Nucleus accumbens (tissue), 56 donors: ENCODE measurements around the gene ABCB8.
A peak's percentile ranks its signal among the peaks of the same experiment; 100 is the strongest.

Experiments used
- DNase-seq, 56 donors: peaks; one replicate each; lab custom pipeline; 2025; lab: John Stamatoyannopoulos, UW

ABCB8 gene

GRCh38 chr7:151053096-151053495, 24.8 kb downstream of the ABCB8 start:
- DNase-seq: no peak

GRCh38 chr7:151053751-151054150, 25.5 kb downstream of the ABCB8 start:
- DNase-seq: no peak

GRCh38 chr7:151056283-151056665, 28.0 kb downstream of the ABCB8 start:
- DNase-seq: no peak

- DNase-seq: peak in 7 of 56 donors; percentile 13 to 48 (median 23)
Observed at GRCh38 chr7:151056666-151057505, 28.6 kb downstream of the ABCB8 start.

GRCh38 chr7:151057506-151057988, 29.3 kb downstream of the ABCB8 start, which contains the start of gene CDK5:
TSS of gene CDK5 (minus strand) at chr7:151057897. CDS start at chr7:151057848, 49 bp downstream.
- DNase-seq: no peak

- peak; percentile 81 to 100 (median 99) for DNase-seq
Observed at GRCh38 chr7:151057989-151058780, 29.9 kb downstream of the ABCB8 start.

- peak in 7 of 56 donors; percentile 40 to 75 (median 60) for DNase-seq
Observed at GRCh38 chr7:151058781-151059366, 30.6 kb downstream of the ABCB8 start.

GRCh38 chr7:151059367-151060112, 31.3 kb downstream of the ABCB8 start, which contains the start of gene SLC4A2:
TSS of gene SLC4A2 (plus strand) at chr7:151059589. CDS start at chr7:151061988, 2,399 bp downstream.
- DNase-seq: peak in 55 of 56 donors; percentile 38 to 93 (median 81)

GRCh38 chr7:151060113-151060415, 31.8 kb downstream of the ABCB8 start:
- peak in 3 of 56 donors; percentile 34 to 55 (median 45) for DNase-seq

GRCh38 chr7:151060416-151061212, 32.4 kb downstream of the ABCB8 start:
- peak in 31 of 56 donors; percentile 21 to 59 (median 41) for DNase-seq

- no peak for DNase-seq
Observed at GRCh38 chr7:151061213-151062110, 33.2 kb downstream of the ABCB8 start.

- no peak for DNase-seq
Observed at GRCh38 chr7:151062111-151062398, 33.8 kb downstream of the ABCB8 start.

GRCh38 chr7:151062399-151063211, 34.4 kb downstream of the ABCB8 start:
- DNase-seq: peak in 1 of 56 donors; percentile 26

- no peak for DNase-seq
Observed at GRCh38 chr7:151063212-151063561, 34.9 kb downstream of the ABCB8 start.

GRCh38 chr7:151064454-151064853, 36.2 kb downstream of the ABCB8 start:
- DNase-seq: no peak

GRCh38 chr7:151064993-151065392, 36.7 kb downstream of the ABCB8 start:
- DNase-seq: no peak

- no peak for DNase-seq
Observed at GRCh38 chr7:151065516-151065915, 37.3 kb downstream of the ABCB8 start.
